ENCODE measurements around the gene WASL. TPM values are rescaled to one million over a fixed set of nuclear protein-coding genes. Genes with fewer than 3 reads are reported as not detected.
A peak's percentile ranks its signal among the peaks of the same experiment; 100 is the strongest.
"Not testable (repeated sequence)": the region's sequence is repeated elsewhere in the genome, so short reads cannot be mapped to it uniquely, and the experiment has no call there.

Gene WASL
- total and polyA plus RNA-seq, 4 donors = 21.3 to 48.2 (median 37.5) TPM

DNA sequence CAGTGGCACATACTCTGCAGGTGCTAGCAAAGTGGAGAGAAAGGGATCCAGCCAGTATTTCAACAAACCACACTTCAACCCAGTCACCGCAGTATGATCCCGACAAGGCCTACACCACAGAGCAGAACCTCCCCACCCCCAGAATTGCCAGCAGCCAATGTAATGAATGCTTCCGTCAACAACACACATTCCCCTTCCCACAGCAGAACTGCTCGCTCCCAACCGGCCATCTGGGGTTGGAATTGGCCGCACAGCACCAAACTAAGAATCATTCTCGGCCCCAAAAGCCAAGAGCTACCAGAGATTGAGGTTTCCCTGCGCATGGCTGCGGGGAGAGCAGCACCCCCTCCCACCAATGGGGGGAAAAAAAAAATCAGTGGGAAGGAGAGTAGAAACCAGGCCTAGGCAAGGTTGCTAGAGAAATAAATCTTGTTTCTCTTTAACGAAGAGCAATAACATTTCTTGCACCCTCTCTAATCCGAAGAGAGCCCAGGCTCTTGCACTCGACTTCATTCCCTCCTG, 1.1 kb downstream of the WASL start:
- Histone ChIP-seq H3K9me3 (ENCODE audit: control insufficient read depth, low read length) (no peaks in the 10 kb centered on the region), H3K4me3 (ENCODE audit: low read length in 2 of 2) (peak overlapping the region; percentile 55 to 83), H3K4me1 (ENCODE audit: control insufficient read depth in 1 of 2, insufficient read depth in 2 of 2, low read length in 2 of 2) (peaks cover 0 to 4% of the 10 kb centered on the region in 2 donors), H3K27me3 (ENCODE audit: control insufficient read depth in 1 of 2, insufficient read depth in 2 of 2, low read length in 1 of 2) (no peaks in the 10 kb centered on the region), H3K36me3 (ENCODE audit: control insufficient read depth in 1 of 2, insufficient read depth in 2 of 2, low read length in 1 of 2) (no peaks in the 10 kb centered on the region), H3K27ac (ENCODE audit: low read depth in 1 of 2, low read length in 2 of 2) (peak overlapping the region; percentile 96 to 99)
- DNase-seq (peak in 1 of 2 donors; percentile 68), ATAC-seq (ENCODE audit: low FRiP score) (peak; percentile 23)
- WGBS, 2 donors = 0 to 1% methylated on average over 12 of the region's 12 CpGs
- intact Hi-C loops (cut with DNase I) = loop anchor here in 1 of 2 donors (5.0 kb wide), 1 partner anchor 190 kb away; the partner anchor contains the start of gene NDUFA5

DNA sequence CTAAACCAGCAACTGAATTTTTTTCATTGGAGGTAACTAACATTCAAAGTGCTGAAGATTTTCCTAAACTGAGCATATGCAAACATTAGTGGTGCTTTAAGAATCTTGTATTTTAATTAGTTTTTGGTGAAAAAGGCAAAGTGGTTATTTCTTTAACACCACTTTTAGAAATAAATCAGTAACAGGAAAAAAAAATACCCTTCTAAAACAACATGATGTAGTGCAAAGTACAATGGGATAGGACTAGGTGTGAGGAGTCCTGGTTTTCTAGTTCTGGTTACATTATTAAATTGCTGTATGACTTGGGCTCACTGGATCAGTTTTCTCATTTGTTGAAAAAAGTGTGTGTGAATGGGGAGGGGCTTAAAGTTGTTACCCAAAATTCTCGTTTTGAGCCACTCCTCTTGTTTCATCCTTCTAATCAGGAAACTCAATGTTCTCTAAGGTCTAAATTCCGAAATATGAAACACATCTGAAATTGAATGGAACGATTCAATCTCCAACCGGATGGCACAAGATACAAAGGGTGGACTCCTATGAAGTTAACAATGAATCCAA, 1.8 kb downstream of the WASL start:
- DNase-seq (no peak), ATAC-seq (ENCODE audit: low FRiP score) (no peak)
- H3K27me3 ChIP-seq (ENCODE audit: control insufficient read depth in 1 of 2, insufficient read depth in 2 of 2, low read length in 1 of 2) = no peaks in the 10 kb centered on the region
- intact Hi-C loops (cut with DNase I) = loop anchor here in 1 of 2 donors (5.0 kb wide), 1 partner anchor 190 kb away; the partner anchor contains the start of gene NDUFA5
- 16 to 21% methylated on average over 4 of the region's 4 CpGs for WGBS, 2 donors
- H3K9me3 ChIP-seq (ENCODE audit: control insufficient read depth, low read length) = no peaks in the 10 kb centered on the region
- H3K4me3 ChIP-seq (ENCODE audit: low read length in 2 of 2) = peak overlapping the region; percentile 55 to 83
- no peak overlapping the region for H3K27ac ChIP-seq (ENCODE audit: low read depth in 1 of 2, low read length in 2 of 2)
- H3K4me1 ChIP-seq (ENCODE audit: control insufficient read depth in 1 of 2, insufficient read depth in 2 of 2, low read length in 2 of 2) = peaks cover 0 to 4% of the 10 kb centered on the region in 2 donors
- H3K36me3 ChIP-seq (ENCODE audit: control insufficient read depth in 1 of 2, insufficient read depth in 2 of 2, low read length in 1 of 2) = no peaks in the 10 kb centered on the region

DNA sequence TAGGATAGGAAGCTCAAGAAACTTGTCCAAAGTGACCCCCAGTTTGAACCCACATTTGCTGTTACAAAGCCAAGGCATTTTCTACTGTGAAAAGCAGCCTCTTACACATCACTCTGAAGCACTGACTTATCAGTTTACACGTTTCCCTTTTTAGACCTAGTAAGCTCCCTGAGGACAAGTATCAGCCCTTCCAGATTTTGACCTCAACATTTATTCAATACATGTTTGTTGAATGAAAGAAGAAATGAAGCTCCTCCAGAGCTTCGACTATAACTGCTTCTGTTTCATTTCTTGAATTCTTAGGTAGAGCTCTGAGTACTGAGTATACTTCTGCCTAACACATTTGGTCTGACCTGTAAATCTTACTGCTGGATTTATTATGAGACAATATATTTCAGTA, 2.7 kb downstream of the WASL start:
- H3K27me3 ChIP-seq (ENCODE audit: control insufficient read depth in 1 of 2, insufficient read depth in 2 of 2, low read length in 1 of 2) = no peaks in the 10 kb centered on the region
- DNase-seq (no peak), ATAC-seq (ENCODE audit: low FRiP score) (no peak)
- no peaks in the 10 kb centered on the region for H3K36me3 ChIP-seq (ENCODE audit: control insufficient read depth in 1 of 2, insufficient read depth in 2 of 2, low read length in 1 of 2)
- H3K27ac ChIP-seq (ENCODE audit: low read depth in 1 of 2, low read length in 2 of 2) = no peak overlapping the region
- intact Hi-C loops (cut with DNase I) = loop anchor here in 1 of 2 donors (5.0 kb wide), 1 partner anchor 189 kb away; the partner anchor contains the start of gene NDUFA5
- peaks cover 0 to 4% of the 10 kb centered on the region in 2 donors for H3K4me1 ChIP-seq (ENCODE audit: control insufficient read depth in 1 of 2, insufficient read depth in 2 of 2, low read length in 2 of 2)
- H3K9me3 ChIP-seq (ENCODE audit: control insufficient read depth, low read length) = no peaks in the 10 kb centered on the region
- 16 to 26% methylated on average over 2 of the region's 2 CpGs for WGBS, 2 donors
- no peak overlapping the region for H3K4me3 ChIP-seq (ENCODE audit: low read length in 2 of 2)

DNA sequence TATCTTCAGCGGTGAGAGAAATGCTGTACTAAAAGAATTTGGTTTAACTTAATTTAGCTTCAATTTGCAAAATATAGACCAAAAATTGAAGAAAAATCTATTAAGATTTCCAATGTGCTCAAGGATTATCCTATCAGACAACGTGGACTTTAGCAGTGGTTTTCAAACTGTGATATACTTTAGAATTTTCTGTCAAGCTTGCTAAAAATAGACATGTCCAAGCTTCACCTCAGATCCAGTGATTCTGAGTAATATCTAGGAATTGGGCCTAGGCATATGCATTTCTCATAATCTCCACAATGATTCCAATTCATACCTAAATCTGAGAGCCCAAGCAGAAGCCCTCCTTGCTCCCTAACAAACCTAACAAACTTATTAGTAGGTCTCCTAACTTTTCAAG, 3.4 kb downstream of the WASL start:
- peak overlapping the region in 1 of 2 donors; percentile 13 for H3K4me3 ChIP-seq (ENCODE audit: low read length in 2 of 2)
- H3K9me3 ChIP-seq (ENCODE audit: control insufficient read depth, low read length) = no peaks in the 10 kb centered on the region
- WGBS, 2 donors = 50 to 63% methylated on average over 2 of the region's 2 CpGs
- no peak overlapping the region for H3K27ac ChIP-seq (ENCODE audit: low read depth in 1 of 2, low read length in 2 of 2)
- no peak for DNase-seq
- peaks cover 0 to 4% of the 10 kb centered on the region in 2 donors for H3K4me1 ChIP-seq (ENCODE audit: control insufficient read depth in 1 of 2, insufficient read depth in 2 of 2, low read length in 2 of 2)
- intact Hi-C loops (cut with DNase I) = loop anchor here in 1 of 2 donors (5.0 kb wide), 1 partner anchor 188 kb away; the partner anchor contains the start of gene NDUFA5
- H3K36me3 ChIP-seq (ENCODE audit: control insufficient read depth in 1 of 2, insufficient read depth in 2 of 2, low read length in 1 of 2) = no peaks in the 10 kb centered on the region
- H3K27me3 ChIP-seq (ENCODE audit: control insufficient read depth in 1 of 2, insufficient read depth in 2 of 2, low read length in 1 of 2) = no peaks in the 10 kb centered on the region
- ATAC-seq (ENCODE audit: low FRiP score) = no peak

DNA sequence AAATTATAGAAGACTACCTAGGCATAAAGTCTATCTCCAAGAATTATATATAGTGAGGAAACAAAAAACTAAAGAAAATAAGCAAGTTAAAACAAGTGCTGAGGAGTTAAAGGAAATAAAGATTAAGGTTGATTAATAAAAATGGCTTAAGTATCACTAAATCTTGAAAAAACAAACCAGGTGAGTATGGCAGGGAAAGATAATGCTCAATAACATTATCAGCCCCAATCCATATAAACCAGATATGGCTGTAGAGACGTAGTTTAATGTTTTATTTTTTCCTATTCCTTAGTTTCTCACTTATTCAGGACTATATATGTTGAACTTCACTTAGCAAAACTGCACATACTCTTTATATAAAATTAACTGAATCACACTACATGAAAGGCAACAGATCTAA, 4.4 kb downstream of the WASL start:
- WGBS, 2 donors = 86 to 89% methylated on average over 1 of the region's 1 CpG
- ATAC-seq (ENCODE audit: low FRiP score) (no peak), DNase-seq (no peak)
- no peaks in the 10 kb centered on the region for H3K27me3 ChIP-seq (ENCODE audit: control insufficient read depth in 1 of 2, insufficient read depth in 2 of 2, low read length in 1 of 2)
- intact Hi-C loops (cut with DNase I) = no loop called here
- no peak overlapping the region for H3K4me3 ChIP-seq (ENCODE audit: low read length in 2 of 2)
- H3K36me3 ChIP-seq (ENCODE audit: control insufficient read depth in 1 of 2, insufficient read depth in 2 of 2, low read length in 1 of 2) = no peaks in the 10 kb centered on the region
- no peaks in the 10 kb centered on the region for H3K9me3 ChIP-seq (ENCODE audit: control insufficient read depth, low read length)
- H3K4me1 ChIP-seq (ENCODE audit: control insufficient read depth in 1 of 2, insufficient read depth in 2 of 2, low read length in 2 of 2) = peaks cover 0 to 4% of the 10 kb centered on the region in 2 donors
- no peak overlapping the region for H3K27ac ChIP-seq (ENCODE audit: low read depth in 1 of 2, low read length in 2 of 2)

DNA sequence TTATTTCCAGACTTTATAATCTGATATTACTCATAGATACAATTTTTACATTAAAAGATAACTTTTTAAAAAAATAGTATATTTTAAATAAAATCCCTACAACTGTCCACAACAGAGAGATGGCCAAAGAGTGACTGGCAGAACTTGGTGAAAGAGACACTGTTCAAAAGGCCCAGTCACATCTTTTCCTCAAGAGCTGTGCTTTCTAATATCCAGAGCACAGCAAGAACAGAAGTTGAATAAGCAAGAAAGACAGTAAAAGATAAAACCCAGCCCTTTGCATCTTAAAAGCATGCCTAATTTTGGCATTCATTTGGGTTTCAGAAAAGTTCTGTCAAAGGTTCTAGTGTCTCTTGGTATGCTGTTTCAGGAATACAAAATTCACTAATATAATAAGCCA, 6.9 kb downstream of the WASL start:
- DNase-seq = no peak
- H3K4me3 ChIP-seq (ENCODE audit: low read length in 2 of 2) = no peak overlapping the region
- no peaks in the 10 kb centered on the region for H3K9me3 ChIP-seq (ENCODE audit: control insufficient read depth, low read length)
- no peak overlapping the region for H3K27ac ChIP-seq (ENCODE audit: low read depth in 1 of 2, low read length in 2 of 2)
- H3K36me3 ChIP-seq (ENCODE audit: control insufficient read depth in 1 of 2, insufficient read depth in 2 of 2, low read length in 1 of 2) = no peaks in the 10 kb centered on the region
- H3K4me1 ChIP-seq (ENCODE audit: control insufficient read depth in 1 of 2, insufficient read depth in 2 of 2, low read length in 2 of 2) = peaks cover 0 to 4% of the 10 kb centered on the region in 2 donors
- intact Hi-C loops (cut with DNase I) = no loop called here
- ATAC-seq (ENCODE audit: low FRiP score) = no peak
- H3K27me3 ChIP-seq (ENCODE audit: control insufficient read depth in 1 of 2, insufficient read depth in 2 of 2, low read length in 1 of 2) = no peaks in the 10 kb centered on the region

DNA sequence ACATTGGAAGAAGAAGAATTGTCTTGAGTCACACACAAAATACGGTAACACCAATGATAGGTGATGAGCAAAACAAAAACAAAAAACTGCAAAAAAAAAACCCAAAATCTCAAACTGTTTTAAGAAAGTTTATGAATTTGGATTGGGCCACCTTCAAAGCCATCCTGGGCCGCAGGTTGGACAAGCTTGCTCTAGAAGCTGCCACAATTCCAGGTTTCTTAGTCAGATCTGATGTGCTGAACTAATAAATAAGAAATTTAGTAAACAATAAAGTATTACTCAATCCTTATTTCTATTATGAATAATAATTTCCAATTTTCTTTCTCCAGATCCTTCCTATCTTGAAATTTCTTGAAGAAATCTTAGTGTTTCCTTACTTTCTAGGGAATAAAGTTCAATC, 10.0 kb downstream of the WASL start:
- Histone ChIP-seq H3K9me3 (ENCODE audit: control insufficient read depth, low read length) (no peaks in the 10 kb centered on the region), H3K27me3 (ENCODE audit: control insufficient read depth in 1 of 2, insufficient read depth in 2 of 2, low read length in 1 of 2) (no peaks in the 10 kb centered on the region), H3K27ac (ENCODE audit: low read depth in 1 of 2, low read length in 2 of 2) (no peak overlapping the region), H3K36me3 (ENCODE audit: control insufficient read depth in 1 of 2, insufficient read depth in 2 of 2, low read length in 1 of 2) (no peaks in the 10 kb centered on the region), H3K4me3 (ENCODE audit: low read length in 2 of 2) (no peak overlapping the region), H3K4me1 (ENCODE audit: control insufficient read depth in 1 of 2, insufficient read depth in 2 of 2, low read length in 2 of 2) (no peaks in the 10 kb centered on the region)
- ATAC-seq (ENCODE audit: low FRiP score) (no peak), DNase-seq (no peak)
- intact Hi-C loops (cut with DNase I) = no loop called here
- 93 to 96% methylated on average over 2 of the region's 2 CpGs for WGBS, 2 donors

DNA sequence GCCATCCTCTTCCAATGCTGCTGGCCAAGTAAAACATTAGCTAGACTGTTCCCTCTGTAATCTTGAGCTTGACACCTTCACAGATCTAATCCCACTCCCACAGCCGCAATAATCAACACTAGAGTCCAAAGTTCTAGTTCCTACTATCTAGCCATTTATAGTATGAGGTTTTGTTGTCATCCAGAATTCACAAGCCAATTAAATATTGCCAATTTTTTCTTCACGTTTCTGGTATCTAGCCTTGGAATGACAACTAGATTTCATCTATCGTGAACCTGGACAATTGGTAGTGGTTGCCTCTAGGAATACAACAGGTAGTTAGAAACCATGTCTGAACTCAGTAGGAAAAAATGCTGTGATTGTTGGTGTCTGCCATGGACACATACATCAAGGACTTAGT, 10.4 kb downstream of the WASL start:
- H3K4me1 ChIP-seq (ENCODE audit: control insufficient read depth in 1 of 2, insufficient read depth in 2 of 2, low read length in 2 of 2) = no peaks in the 10 kb centered on the region
- no peak overlapping the region for H3K4me3 ChIP-seq (ENCODE audit: low read length in 2 of 2)
- H3K9me3 ChIP-seq (ENCODE audit: control insufficient read depth, low read length) = no peaks in the 10 kb centered on the region
- intact Hi-C loops (cut with DNase I) = no loop called here
- H3K27me3 ChIP-seq (ENCODE audit: control insufficient read depth in 1 of 2, insufficient read depth in 2 of 2, low read length in 1 of 2) = no peaks in the 10 kb centered on the region
- DNase-seq (no peak), ATAC-seq (ENCODE audit: low FRiP score) (no peak)
- 31 to 45% methylated on average over 3 of the region's 3 CpGs for WGBS, 2 donors
- H3K36me3 ChIP-seq (ENCODE audit: control insufficient read depth in 1 of 2, insufficient read depth in 2 of 2, low read length in 1 of 2) = no peaks in the 10 kb centered on the region
- H3K27ac ChIP-seq (ENCODE audit: low read depth in 1 of 2, low read length in 2 of 2) = no peak overlapping the region

DNA sequence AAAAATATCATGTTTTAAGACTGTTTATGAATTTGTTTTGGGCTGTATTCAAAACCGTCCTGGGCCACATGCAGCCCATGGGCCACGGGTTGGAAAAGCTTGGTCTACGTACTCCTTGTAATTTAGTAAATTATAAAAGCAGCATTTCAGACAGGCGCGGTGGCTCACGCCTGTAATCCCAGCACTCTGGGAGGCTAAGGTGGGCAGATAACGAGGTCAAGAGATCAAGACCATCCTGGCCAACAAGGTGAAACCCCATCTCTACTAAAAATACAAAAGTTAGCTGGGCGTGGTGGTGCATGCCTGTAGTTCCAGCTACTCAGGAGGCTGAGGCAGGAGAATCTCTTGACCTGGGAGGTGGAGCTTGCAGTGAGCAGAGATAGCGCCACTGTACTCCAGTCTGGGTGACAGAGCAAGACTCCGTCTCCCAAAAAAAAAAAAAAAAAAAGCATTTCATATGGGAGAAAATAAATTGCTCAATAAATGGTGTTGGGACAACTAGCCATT, 11.6 kb downstream of the WASL start:
- H3K27ac ChIP-seq (ENCODE audit: low read depth in 1 of 2, low read length in 2 of 2); H3K27me3 ChIP-seq (ENCODE audit: control insufficient read depth in 1 of 2, insufficient read depth in 2 of 2, low read length in 1 of 2); H3K9me3 ChIP-seq (ENCODE audit: control insufficient read depth, low read length); DNase-seq; ATAC-seq (ENCODE audit: low FRiP score); intact Hi-C loops (cut with DNase I); H3K4me1 ChIP-seq (ENCODE audit: control insufficient read depth in 1 of 2, insufficient read depth in 2 of 2, low read length in 2 of 2); H3K36me3 ChIP-seq (ENCODE audit: control insufficient read depth in 1 of 2, insufficient read depth in 2 of 2, low read length in 1 of 2); H3K4me3 ChIP-seq (ENCODE audit: low read length in 2 of 2): not testable (repeated sequence)
- WGBS, 2 donors = 86 to 87% methylated on average over 10 of the region's 10 CpGs
